Adipose tissue (tissue), 3 donors: ENCODE measurements around the gene TP53I11. TPM values are rescaled to one million over a fixed set of nuclear protein-coding genes. Genes with fewer than 3 reads are reported as not detected.

ENCODE experiments used
- H3K27ac ChIP-seq: one replicate; pipeline ENCODE4 v1.5.1; 2013; ENCODE audit warnings: low read depth, low read length
- WGBS, 3 donors: extraction: QIAGEN DNeasy Blood & Tissue Kit; methylation state at CpG; one replicate each; pipeline ENCODE4 v1.1.7; 2013; 5-methylcytosine and 5-hydroxymethylcytosine counted together
- polyA plus RNA-seq, 3 donors: library from polyadenylated mRNA; stranded (reverse); fragments of 200-250 nt; gene quantifications; one replicate each; pipeline ENCODE4 v1.2.3, GENCODE V29; 2013
- donor health status: healthy with polysubstance abuse.
- donor health status: Bipolar disorder and iron deficiency.
- donor health status: healthy.

TP53I11 gene
- polyA plus RNA-seq, 3 donors: 39.4 to 75.9 (median 51.9) TPM

DNA sequence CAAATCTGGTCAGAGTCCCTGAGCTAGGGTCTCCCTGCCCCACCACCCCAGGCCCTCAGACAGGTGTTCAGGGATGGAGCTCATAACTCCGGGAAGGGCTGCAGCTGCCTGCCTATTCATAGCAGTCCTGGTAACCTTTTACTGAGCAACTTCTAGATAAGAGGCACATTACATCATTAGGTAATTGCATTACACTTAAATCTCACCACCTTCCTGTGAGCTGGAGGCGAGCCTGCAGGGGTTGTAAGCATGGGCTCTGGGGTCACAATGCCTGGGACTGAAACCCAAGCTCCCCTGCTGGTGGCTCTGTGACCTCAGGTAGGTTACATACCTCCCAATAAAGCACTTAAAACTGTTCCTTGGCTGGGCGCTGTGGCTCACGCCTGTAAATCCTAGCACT lies 22.5 kb downstream of the TP53I11 start:
- 71 to 82% (median 79%) methylated on average over 4 of the region's 4 CpGs for WGBS, 3 donors

GRCh38 chr11:44927174-44927661 lies 23.5 kb downstream of the TP53I11 start:
- whole genome bisulfite sequencing, 3 donors: 17 to 26% (median 20%) methylated on average over 15 to 16 of the region's 16 CpGs
- H3K27ac ChIP-seq: no peak overlapping the region

More for the DNA sequence above, 22.5 kb downstream of the TP53I11 start:
- no peak overlapping the region for H3K27ac ChIP-seq

- H3K27ac ChIP-seq: no peak overlapping the region
- 59 to 73% (median 73%) methylated on average over 8 of the region's 8 CpGs for WGBS, 3 donors
Measured at GRCh38 chr11:44926036-44926435, 24.6 kb downstream of the TP53I11 start.

DNA sequence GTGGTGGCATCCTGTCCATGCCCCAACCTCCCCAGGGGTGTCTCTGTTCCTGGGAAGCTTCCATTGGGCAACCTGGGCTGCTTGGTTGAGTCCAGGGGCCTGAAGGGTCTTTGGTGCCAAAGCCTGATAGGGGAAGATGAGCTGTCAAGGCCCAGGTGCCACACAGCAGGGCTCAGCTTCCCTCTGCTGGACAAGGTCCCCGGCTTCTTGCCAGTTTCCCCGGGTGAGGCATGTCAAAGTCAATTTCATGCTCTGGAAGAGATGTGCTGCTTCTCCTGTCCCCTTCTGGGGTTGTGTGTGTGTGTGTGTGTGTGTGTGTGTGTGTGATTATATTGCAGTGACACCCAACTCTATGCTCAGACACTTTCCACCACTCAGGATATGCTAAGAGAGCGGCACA lies 26.9 kb downstream of the TP53I11 start:
- WGBS, 3 donors: 92 to 97% (median 97%) methylated on average over 3 of the region's 3 CpGs
- no peak overlapping the region for H3K27ac ChIP-seq

GRCh38 chr11:44923115-44923514 lies 27.6 kb downstream of the TP53I11 start:
- no peak overlapping the region for H3K27ac ChIP-seq
- WGBS, 3 donors: 64 to 89% (median 78%) methylated on average over 7 of the region's 7 CpGs

- H3K27ac ChIP-seq: no peak overlapping the region
- 71 to 91% (median 89%) methylated on average over 7 of the region's 7 CpGs for WGBS, 3 donors
Measured at GRCh38 chr11:44920451-44920850, 30.2 kb downstream of the TP53I11 start.

DNA sequence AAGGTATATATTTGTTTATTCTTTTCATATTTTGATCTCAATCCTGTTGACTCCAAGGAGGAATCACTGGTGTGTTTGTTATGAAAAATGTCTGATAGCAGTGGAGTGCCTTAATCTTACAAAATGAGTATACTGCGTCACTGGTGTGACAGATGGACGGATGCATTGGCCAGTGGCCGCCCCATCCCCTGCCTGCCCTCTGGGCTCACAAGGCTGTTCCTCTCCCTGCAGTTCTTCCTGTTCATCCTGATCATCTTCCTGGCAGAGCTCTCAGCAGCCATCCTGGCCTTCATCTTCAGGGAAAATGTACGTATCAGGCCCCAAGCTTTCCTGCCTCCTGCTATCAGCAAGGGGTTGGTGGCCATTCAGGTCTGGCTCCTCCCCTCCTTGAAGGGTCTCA lies 32.9 kb downstream of the TP53I11 start:
- H3K27ac ChIP-seq: no peak overlapping the region
- WGBS, 3 donors: 91 to 97% (median 94%) methylated on average over 4 of the region's 4 CpGs

- no peak overlapping the region for H3K27ac ChIP-seq
- WGBS, 3 donors: 56 to 73% (median 65%) methylated on average over 10 of the region's 10 CpGs
Measured at GRCh38 chr11:44916801-44917385, 33.8 kb downstream of the TP53I11 start.

DNA sequence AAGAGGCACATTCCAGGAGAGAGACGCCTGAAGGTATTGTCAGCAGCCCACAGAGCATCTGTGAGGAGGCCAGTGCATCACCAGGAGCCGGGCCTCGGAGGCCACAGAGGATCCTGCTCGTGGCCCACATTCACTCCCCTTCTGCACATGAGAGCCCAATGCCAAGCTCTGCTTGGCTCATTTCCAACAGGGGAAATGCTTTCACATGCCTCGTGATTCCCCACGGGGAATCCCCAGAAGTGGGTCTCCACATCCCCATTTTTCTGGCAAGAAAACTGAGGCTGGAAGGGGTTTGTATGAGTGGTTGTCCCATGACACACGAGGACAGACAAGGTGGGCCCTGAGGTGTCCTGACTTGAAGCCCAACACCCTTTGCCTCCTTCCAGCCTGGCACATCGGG lies 34.4 kb downstream of the TP53I11 start:
- H3K27ac ChIP-seq: no peak overlapping the region
- WGBS, 3 donors: 64 to 70% (median 68%) methylated on average over 8 of the region's 8 CpGs

- 42 to 75% (median 49%) methylated on average over 10 of the region's 10 CpGs for WGBS, 3 donors
- no peak overlapping the region for H3K27ac ChIP-seq
Measured at GRCh38 chr11:44915621-44916020, 35.1 kb downstream of the TP53I11 start.

GRCh38 chr11:44915004-44915403 lies 35.7 kb downstream of the TP53I11 start:
- 79 to 89% (median 81%) methylated on average over 10 of the region's 10 CpGs for WGBS, 3 donors
- H3K27ac ChIP-seq: no peak overlapping the region

- H3K27ac ChIP-seq: no peak overlapping the region
- WGBS, 3 donors: 54 to 67% (median 67%) methylated on average over 2 of the region's 2 CpGs
Measured at GRCh38 chr11:44914105-44914504, 36.6 kb downstream of the TP53I11 start.

- no peak overlapping the region for H3K27ac ChIP-seq
Measured at GRCh38 chr11:44913502-44913901, 37.2 kb downstream of the TP53I11 start.

DNA sequence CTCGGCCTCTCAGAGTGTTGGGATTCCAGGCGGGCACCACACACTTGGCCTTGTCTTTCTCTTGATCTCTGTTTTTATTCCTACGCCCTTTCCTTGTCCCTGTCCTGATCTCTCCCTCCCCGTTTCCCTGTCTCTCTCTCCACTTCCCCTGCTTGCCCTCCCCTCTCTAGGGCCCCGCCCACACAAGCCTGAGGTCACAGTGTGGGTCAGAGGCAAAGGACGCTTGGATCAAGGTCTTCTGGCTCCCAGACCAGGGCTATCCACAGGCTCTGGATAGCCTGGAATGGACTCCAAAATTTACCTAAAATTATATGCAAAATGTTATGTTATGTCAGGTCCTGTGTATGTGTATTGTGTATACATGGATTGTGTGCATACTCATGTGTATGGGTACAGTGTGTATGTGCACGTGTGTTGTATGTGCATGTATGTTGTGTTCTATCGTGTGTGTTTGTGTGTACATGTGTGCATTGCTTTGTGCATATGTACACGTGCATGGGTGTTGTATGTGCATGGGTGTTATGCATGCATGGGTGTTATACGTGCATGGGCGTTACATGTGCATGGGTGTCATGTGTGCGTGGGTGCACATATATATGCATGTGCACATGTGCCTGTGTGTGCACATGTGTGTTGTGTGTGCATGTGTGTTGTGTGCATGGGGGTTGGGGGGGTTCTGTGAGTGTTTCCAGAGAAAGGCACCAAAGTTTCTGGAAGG lies 38.3 kb downstream of the TP53I11 start:
- WGBS, 3 donors: 59 to 82% (median 64%) methylated on average over 12 of the region's 12 CpGs
- H3K27ac ChIP-seq: no peak overlapping the region

GRCh38 chr11:44911029-44911814 lies 39.5 kb downstream of the TP53I11 start:
- no peak overlapping the region for H3K27ac ChIP-seq
- WGBS, 3 donors: 22 to 26% (median 23%) methylated on average over 22 to 24 of the region's 24 CpGs

DNA sequence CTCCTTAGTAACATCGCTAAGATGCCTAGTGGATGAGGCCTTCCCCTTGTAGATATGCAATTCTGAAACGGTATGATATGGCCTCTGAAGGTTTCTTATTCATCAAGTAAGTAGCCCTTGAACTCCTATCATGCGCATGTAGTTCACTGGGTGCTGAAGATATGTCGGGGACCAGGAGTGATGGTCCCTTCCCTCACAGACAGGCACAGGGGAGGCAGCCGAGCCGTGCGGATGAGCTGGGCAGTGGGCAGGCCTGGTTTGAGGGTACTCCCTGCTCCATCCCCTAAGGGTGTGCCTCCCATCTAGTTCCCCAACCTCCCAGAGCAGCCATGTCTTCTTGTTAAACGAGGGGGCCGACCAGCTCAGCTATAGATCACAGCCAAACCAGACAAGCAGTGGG lies 40.1 kb downstream of the TP53I11 start:
- 81 to 89% (median 87%) methylated on average over 9 of the region's 9 CpGs for WGBS, 3 donors
- no peak overlapping the region for H3K27ac ChIP-seq

GRCh38 chr11:44909557-44909956 lies 41.1 kb downstream of the TP53I11 start:
- H3K27ac ChIP-seq: no peak overlapping the region
- WGBS, 3 donors: 81 to 90% (median 84%) methylated on average over 14 of the region's 14 CpGs

DNA sequence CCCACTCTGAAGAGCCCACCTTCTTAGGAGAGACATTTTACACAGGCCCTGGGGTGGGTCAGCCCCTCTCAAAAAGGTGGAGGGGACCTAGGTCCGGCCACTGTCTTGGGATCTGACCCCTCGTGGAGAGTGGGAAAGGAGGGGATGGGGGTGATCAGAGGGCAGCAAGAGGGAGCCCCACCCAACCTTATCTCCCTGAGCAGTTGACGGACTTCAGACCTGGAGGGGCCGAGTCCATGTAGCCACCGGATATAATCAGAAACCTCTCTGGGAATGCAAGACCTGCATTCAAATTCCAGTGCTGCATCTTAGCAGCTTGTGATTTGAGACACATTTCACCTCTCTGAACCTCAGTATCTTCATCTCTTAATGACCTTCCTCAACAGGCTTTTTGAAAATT lies 44.0 kb downstream of the TP53I11 start:
- WGBS, 3 donors: 55 to 68% (median 66%) methylated on average over 5 of the region's 5 CpGs
- H3K27ac ChIP-seq: no peak overlapping the region

DNA sequence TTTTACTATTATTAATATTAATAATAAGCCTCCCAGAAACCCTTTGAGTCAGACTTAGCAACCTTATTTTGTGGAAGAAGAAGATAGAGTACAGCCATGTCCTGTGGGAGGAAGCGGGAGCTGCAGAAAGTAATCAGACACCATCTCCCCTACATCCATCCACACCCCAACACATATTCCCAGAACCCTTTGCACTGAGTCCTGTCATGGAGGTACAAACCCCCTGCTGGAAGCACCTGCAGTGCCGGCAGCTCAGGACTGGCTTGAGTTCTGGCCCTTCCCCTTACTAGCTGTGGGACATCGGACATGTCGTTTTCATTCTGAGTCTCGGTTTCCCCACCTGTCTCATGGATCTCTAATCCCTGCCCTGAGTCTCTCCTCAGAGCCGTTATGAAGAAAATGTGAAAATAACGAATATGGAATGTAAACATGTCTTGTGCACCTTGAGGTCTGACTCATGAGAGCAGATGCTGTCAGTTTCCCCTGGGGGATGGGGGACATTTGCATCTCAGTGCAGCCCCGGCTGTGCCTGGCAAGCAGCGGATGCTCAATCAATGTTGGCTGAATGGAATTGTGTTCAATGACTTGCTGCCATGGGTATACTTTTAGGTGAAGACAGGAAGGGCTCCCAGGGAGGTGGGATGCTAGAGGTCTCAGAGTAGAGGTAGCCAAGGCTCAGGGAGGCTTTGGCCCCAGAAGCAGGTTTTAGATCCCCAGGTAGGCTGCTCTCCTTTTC lies 45.4 kb downstream of the TP53I11 start:
- 66 to 90% (median 83%) methylated on average over 9 of the region's 9 CpGs for WGBS, 3 donors
- H3K27ac ChIP-seq: no peak overlapping the region
